Panc1 (cell line): ENCODE results near the gene EHBP1.
A peak's percentile ranks its signal among the peaks of the same experiment; 100 is the strongest.

Experiments used
- POLR2AphosphoS5 ChIP-seq: IDR thresholded peaks from 2 replicates; pipeline ENCODE4 v1.6.1; 2012; ENCODE audit warnings: mild to moderate bottlenecking, low read depth, low read length, moderate library complexity
- REST ChIP-seq, 2 experiments: IDR thresholded peaks; 2 replicates each; pipeline ENCODE4 v1.6.1; 2011 to 2012; ENCODE audit warnings: low read depth in 2 of 2, control low read depth in 1 of 2, low read length in 1 of 2, mild to moderate bottlenecking in 1 of 2, moderate library complexity in 1 of 2; ENCODE audit not compliant: insufficient read depth in 1 of 2
- SIN3A ChIP-seq: IDR thresholded peaks from 2 replicates; pipeline ENCODE4 v1.6.1; 2012; ENCODE audit warnings: low read depth, mild to moderate bottlenecking, low read length, moderate library complexity, borderline replicate concordance; ENCODE audit not compliant: insufficient read depth
- TCF7L2 ChIP-seq: IDR thresholded peaks from 2 replicates; pipeline ENCODE4 v1.6.1; 2011; ENCODE audit warnings: mild to moderate bottlenecking, low read depth, low read length, inconsistent platforms
- TF ChIP-seq, protein P1 (sequence below): fragments of 450-650 bp; IDR thresholded peaks from 2 replicates; pipeline ENCODE4 v1.5.1; 2017; ENCODE audit warnings: mild to moderate bottlenecking

DNA sequence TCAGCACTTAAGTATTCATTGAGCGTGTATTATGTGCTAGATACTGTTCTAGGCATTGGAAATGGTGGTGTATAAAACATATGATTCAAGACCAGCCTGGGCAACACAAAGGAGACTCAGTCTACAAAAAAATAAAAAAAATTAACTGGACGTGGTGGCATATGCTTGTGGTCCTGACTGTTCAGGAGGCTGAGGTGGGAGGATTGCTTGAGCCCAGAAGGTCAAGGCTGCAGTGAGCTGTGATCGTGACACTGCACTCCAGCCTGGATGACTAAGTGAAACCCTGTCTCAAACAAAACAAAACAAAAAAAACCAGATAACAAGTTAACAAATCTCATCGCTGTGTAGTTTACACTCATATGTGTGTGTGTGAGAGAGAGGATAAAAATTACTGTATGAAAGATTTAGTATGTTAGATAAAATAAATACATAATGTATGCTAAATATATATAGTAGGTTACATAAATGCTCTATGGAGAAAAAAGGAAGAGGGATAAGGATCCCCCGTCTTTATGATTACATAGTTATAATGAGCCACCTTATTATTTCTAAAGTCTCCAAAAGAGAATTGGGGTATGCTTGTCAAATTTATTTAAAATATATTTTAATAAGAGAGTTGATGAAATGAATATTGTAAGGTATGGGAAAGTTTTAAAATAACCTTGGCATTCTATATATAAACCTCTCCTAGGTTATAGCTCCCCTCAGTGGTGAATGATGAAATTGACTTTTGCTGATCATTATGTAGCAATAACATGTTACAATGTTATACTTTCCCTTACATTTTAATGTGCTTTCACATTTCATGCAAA is 69.2 kb downstream of the EHBP1 start:
- TF ChIP-seq TCF7L2 (no peak), REST (IDR thresholded peaks at IDR 0.05; ENCODE audit: insufficient read depth in 1 of 2, low read depth in 2 of 2, low read length in 1 of 2) (no peak), POLR2AphosphoS5 (no peak), SIN3A (no peak)
- TF ChIP-seq, protein P1, sequence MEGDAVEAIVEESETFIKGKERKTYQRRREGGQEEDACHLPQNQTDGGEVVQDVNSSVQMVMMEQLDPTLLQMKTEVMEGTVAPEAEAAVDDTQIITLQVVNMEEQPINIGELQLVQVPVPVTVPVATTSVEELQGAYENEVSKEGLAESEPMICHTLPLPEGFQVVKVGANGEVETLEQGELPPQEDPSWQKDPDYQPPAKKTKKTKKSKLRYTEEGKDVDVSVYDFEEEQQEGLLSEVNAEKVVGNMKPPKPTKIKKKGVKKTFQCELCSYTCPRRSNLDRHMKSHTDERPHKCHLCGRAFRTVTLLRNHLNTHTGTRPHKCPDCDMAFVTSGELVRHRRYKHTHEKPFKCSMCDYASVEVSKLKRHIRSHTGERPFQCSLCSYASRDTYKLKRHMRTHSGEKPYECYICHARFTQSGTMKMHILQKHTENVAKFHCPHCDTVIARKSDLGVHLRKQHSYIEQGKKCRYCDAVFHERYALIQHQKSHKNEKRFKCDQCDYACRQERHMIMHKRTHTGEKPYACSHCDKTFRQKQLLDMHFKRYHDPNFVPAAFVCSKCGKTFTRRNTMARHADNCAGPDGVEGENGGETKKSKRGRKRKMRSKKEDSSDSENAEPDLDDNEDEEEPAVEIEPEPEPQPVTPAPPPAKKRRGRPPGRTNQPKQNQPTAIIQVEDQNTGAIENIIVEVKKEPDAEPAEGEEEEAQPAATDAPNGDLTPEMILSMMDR = peak; percentile 77; the same call in 1 of the 2 replicates
